Type B pancreatic cell (in vitro differentiated cells): Measurements from ENCODE around the gene GZF1. TPM values are rescaled to one million over a fixed set of nuclear protein-coding genes. Genes with fewer than 3 reads are reported as not detected.

ENCODE experiments used
- DNase-seq: peaks from one replicate; pipeline ENCODE4 v3.0.0; 2021; ENCODE audit warnings: mixed read lengths; ENCODE audit not compliant: unreplicated experiment; ENCODE audit errors: extremely low spot score
- H3K27ac Mint-ChIP-seq: 2 replicates; pipeline ENCODE4 v1.8.0; 2021; ENCODE audit warnings: mild to moderate bottlenecking, mixed read lengths
- H3K27me3 Mint-ChIP-seq: 2 replicates; pipeline ENCODE4 v1.8.0; 2021; ENCODE audit warnings: mixed read lengths
- H3K36me3 Mint-ChIP-seq: 2 replicates; pipeline ENCODE4 v1.8.0; 2021; ENCODE audit warnings: mixed read lengths
- H3K4me1 Mint-ChIP-seq: one replicate; pipeline ENCODE4 v1.8.0; 2021; ENCODE audit warnings: mixed read lengths; ENCODE audit not compliant: unreplicated experiment
- H3K4me3 Mint-ChIP-seq: 2 replicates; pipeline ENCODE4 v1.8.0; 2021; ENCODE audit warnings: mild to moderate bottlenecking, mixed read lengths
- H3K9me3 Mint-ChIP-seq: 2 replicates; pipeline ENCODE4 v1.8.0; 2021; ENCODE audit warnings: mixed read lengths
- total RNA-seq: library from RNA; stranded (reverse); gene quantifications from 2 replicates; pipeline ENCODE4 v1.2.1, GENCODE V29; 2021; ENCODE audit warnings: low replicate concordance
- TF ChIP-seq, protein P1 (sequence below): fragments of 200-600 bp; sonication (generic); conservative IDR thresholded peaks from 2 replicates; pipeline ENCODE4 v1.5.0; 2021; ENCODE audit warnings: antibody characterized with exemption, mild to moderate bottlenecking

GZF1 gene
- total RNA-seq, 1 donor from 2014 or later, result 13.4 TPM

GRCh38 chr20:23317081-23317480 lies 44.9 kb upstream of the GZF1 start:
- Mint-ChIP-seq H3K27me3 (peaks cover 4% of the 10 kb centered on the region), H3K36me3 (no peaks in the 10 kb centered on the region), H3K4me1 (peaks cover 6% of the 10 kb centered on the region), H3K4me3 (no peak overlapping the region), H3K9me3 (no peaks in the 10 kb centered on the region), H3K27ac (no peak overlapping the region)
- DNase-seq, result no peak
- TF ChIP-seq, protein P1, sequence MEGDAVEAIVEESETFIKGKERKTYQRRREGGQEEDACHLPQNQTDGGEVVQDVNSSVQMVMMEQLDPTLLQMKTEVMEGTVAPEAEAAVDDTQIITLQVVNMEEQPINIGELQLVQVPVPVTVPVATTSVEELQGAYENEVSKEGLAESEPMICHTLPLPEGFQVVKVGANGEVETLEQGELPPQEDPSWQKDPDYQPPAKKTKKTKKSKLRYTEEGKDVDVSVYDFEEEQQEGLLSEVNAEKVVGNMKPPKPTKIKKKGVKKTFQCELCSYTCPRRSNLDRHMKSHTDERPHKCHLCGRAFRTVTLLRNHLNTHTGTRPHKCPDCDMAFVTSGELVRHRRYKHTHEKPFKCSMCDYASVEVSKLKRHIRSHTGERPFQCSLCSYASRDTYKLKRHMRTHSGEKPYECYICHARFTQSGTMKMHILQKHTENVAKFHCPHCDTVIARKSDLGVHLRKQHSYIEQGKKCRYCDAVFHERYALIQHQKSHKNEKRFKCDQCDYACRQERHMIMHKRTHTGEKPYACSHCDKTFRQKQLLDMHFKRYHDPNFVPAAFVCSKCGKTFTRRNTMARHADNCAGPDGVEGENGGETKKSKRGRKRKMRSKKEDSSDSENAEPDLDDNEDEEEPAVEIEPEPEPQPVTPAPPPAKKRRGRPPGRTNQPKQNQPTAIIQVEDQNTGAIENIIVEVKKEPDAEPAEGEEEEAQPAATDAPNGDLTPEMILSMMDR, result no peak

- peaks cover 4% of the 10 kb centered on the region for H3K27me3 Mint-ChIP-seq
- no peak overlapping the region for H3K4me3 Mint-ChIP-seq
- DNase-seq, result no peak
- TF ChIP-seq, protein P1, result no peak
- H3K9me3 Mint-ChIP-seq, result no peaks in the 10 kb centered on the region
- H3K36me3 Mint-ChIP-seq, result no peaks in the 10 kb centered on the region
- H3K4me1 Mint-ChIP-seq, result peaks cover 6% of the 10 kb centered on the region
- no peak overlapping the region for H3K27ac Mint-ChIP-seq
These were observed 43.6 kb upstream of the GZF1 start for GRCh38 chr20:23318347-23318746.

- Mint-ChIP-seq H3K4me1 (peaks cover 6% of the 10 kb centered on the region), H3K36me3 (no peaks in the 10 kb centered on the region), H3K27ac (no peak overlapping the region), H3K4me3 (no peak overlapping the region), H3K9me3 (no peaks in the 10 kb centered on the region), H3K27me3 (peaks cover 4% of the 10 kb centered on the region)
- DNase-seq, result no peak
- TF ChIP-seq, protein P1, result peak; percentile 67
These were observed 41.7 kb upstream of the GZF1 start for GRCh38 chr20:23320317-23320716.

DNA sequence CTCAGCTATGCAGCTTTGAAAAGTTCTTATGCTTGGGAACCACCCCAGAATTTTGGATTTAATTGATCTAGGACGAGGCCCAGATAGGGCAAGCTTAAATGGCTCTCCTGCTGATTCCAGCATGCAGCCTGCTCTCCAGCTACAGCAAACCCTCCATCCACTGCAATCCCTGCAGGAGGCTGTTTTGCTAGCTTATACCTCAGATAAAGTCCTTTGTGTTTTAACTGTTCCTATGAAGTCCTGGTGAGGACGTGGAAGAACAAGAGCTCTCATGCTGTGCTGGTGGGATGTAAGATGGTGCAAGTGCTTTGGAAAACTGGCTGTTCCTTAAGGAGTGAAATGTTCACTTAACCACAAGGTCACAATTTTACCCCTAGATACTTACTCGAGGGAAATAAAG lies 36.9 kb upstream of the GZF1 start:
- Mint-ChIP-seq H3K36me3 (no peaks in the 10 kb centered on the region), H3K4me3 (no peak overlapping the region), H3K4me1 (no peaks in the 10 kb centered on the region), H3K27me3 (no peaks in the 10 kb centered on the region), H3K9me3 (no peaks in the 10 kb centered on the region), H3K27ac (no peak overlapping the region)
- TF ChIP-seq, protein P1, result no peak
- DNase-seq, result no peak

- no peaks in the 10 kb centered on the region for H3K27me3 Mint-ChIP-seq
- no peaks in the 10 kb centered on the region for H3K36me3 Mint-ChIP-seq
- no peak overlapping the region for H3K4me3 Mint-ChIP-seq
- no peaks in the 10 kb centered on the region for H3K4me1 Mint-ChIP-seq
- H3K9me3 Mint-ChIP-seq, result no peaks in the 10 kb centered on the region
- TF ChIP-seq, protein P1, result no peak
- H3K27ac Mint-ChIP-seq, result no peak overlapping the region
- DNase-seq, result no peak
These were observed 35.2 kb upstream of the GZF1 start for GRCh38 chr20:23326774-23327173.

DNA sequence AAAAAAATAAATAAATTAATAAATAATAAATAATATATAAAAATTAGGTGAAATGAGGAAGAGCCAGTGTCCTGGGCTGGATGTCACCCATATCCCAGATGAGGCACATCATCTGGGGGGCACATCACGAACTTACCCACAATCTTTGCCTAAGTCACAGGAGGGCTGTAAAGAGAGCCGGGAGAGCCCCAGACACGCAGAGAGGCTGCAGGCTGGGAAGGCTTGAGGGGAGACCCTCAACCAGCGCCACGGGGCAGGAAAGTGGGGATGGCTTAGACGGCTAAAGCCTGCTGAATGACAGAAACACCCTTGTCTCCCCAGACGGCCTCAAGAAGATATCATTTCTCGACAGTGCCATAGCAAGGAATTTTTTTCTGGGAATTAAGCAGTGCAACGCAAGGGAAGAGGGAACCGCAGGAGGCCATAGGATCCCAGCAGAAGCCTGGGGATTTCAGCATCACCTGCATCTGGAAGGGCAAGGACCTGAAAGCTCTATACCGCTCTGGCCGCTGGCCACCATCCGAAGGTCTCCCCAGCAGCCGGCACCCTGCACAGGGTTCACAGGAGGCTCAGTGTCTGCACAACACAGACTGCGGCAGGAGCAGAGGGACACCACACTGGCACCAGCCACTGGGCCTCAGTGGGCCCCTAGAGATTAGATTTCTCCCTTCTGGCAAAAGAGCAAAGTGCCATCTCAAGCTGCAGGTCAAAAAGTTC lies 34.2 kb upstream of the GZF1 start:
- Mint-ChIP-seq H3K4me3 (no peak overlapping the region), H3K36me3 (no peaks in the 10 kb centered on the region), H3K27me3 (no peaks in the 10 kb centered on the region), H3K27ac (no peak overlapping the region), H3K4me1 (no peaks in the 10 kb centered on the region), H3K9me3 (no peaks in the 10 kb centered on the region)
- TF ChIP-seq, protein P1, result no peak
- DNase-seq, result no peak
